Lower leg skin (tissue), 3 donors: ENCODE measurements around the gene NAXD.

Source experiments
- POLR2A ChIP-seq, 2 donors: fragments of 450-650 bp; IDR thresholded peaks; one replicate each; pipeline ENCODE4 v1.6.1; 2016 to 2017; ENCODE audit warnings: antibody characterized with exemption in 2 of 2, mild to moderate bottlenecking in 1 of 2, moderate library complexity in 1 of 2
- TF ChIP-seq, protein P1 (sequence below), 3 donors: fragments of 450-650 bp; IDR thresholded peaks; one replicate each; pipeline ENCODE4 v1.5.1; 2016; ENCODE audit warnings: antibody characterized with exemption in 3 of 3, mild to moderate bottlenecking in 3 of 3, moderate library complexity in 2 of 3

- no peak for TF ChIP-seq POLR2A (IDR thresholded peaks at IDR 0.05)
- TF ChIP-seq, protein P1, sequence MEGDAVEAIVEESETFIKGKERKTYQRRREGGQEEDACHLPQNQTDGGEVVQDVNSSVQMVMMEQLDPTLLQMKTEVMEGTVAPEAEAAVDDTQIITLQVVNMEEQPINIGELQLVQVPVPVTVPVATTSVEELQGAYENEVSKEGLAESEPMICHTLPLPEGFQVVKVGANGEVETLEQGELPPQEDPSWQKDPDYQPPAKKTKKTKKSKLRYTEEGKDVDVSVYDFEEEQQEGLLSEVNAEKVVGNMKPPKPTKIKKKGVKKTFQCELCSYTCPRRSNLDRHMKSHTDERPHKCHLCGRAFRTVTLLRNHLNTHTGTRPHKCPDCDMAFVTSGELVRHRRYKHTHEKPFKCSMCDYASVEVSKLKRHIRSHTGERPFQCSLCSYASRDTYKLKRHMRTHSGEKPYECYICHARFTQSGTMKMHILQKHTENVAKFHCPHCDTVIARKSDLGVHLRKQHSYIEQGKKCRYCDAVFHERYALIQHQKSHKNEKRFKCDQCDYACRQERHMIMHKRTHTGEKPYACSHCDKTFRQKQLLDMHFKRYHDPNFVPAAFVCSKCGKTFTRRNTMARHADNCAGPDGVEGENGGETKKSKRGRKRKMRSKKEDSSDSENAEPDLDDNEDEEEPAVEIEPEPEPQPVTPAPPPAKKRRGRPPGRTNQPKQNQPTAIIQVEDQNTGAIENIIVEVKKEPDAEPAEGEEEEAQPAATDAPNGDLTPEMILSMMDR (IDR thresholded peaks at IDR 0.05), result no peak
Observed at GRCh38 chr13:110649551-110649950, 34.2 kb downstream of the NAXD start.
